OCI-LY7 (cell line): ENCODE measurements around the gene FAM131C. TPM values are rescaled to one million over a fixed set of nuclear protein-coding genes. Genes with fewer than 3 reads are reported as not detected.
"Not testable (repeated sequence)": the region's sequence is repeated elsewhere in the genome, so short reads cannot be mapped to it uniquely, and the experiment has no call there.

Experiments used
- BruUV-seq: library from RNA; stranded (reverse); fragments of 400-500 nt; replicated peaks from 2 replicates; lab custom pipeline; 2021; lab: Mats Ljungman, UMichigan
- CTCF ChIA-PET: fragments of 300-600 bp; sonication (Branson Sonifier 250); formaldehyde crosslinking; loops from one replicate; lab custom pipeline; 2022; ENCODE audit warnings: antibody characterized with exemption; ENCODE audit not compliant: unreplicated experiment; lab: Charles Lee
- POLR2A ChIA-PET: fragments of 300-600 bp; sonication (Branson Sonifier 250); formaldehyde crosslinking; loops from one replicate; lab custom pipeline; 2022; ENCODE audit warnings: antibody characterized with exemption; lab: Charles Lee
- DNase-seq: peaks from one replicate; pipeline ENCODE4 v3.0.0-alpha.2; 2015; ENCODE audit warnings: low spot score
- H2AFZ ChIP-seq: fragments of 200-600 bp; sonication (generic), shearing (Covaris generic); 2 replicates; pipeline ENCODE4 v1.6.1; 2014; ENCODE audit warnings: mild to moderate bottlenecking, antibody characterized with exemption, low read length, moderate library complexity
- H3K27ac ChIP-seq: fragments of 200-600 bp; sonication (generic); 2 replicates; pipeline ENCODE4 v1.5.1; 2014; ENCODE audit warnings: mixed run types, low read depth, mild to moderate bottlenecking, moderate library complexity, low read length, inconsistent platforms; ENCODE audit not compliant: poor library complexity, severe bottlenecking
- H3K36me3 ChIP-seq: fragments of 200-600 bp; sonication (generic); 2 replicates; pipeline ENCODE4 v1.6.1; 2014; ENCODE audit warnings: mild to moderate bottlenecking, antibody characterized with exemption, low read length, moderate library complexity, mixed read lengths; ENCODE audit not compliant: insufficient read depth
- H3K4me1 ChIP-seq: fragments of 200-600 bp; sonication (generic); 2 replicates; pipeline ENCODE4 v1.5.1; 2014; ENCODE audit warnings: mild to moderate bottlenecking, low read length; ENCODE audit not compliant: insufficient read depth, poor library complexity, severe bottlenecking
- H3K4me2 ChIP-seq: fragments of 200-600 bp; sonication (generic); 2 replicates; pipeline ENCODE4 v1.6.1; 2014; ENCODE audit warnings: mild to moderate bottlenecking, low read length
- H3K4me3 ChIP-seq: fragments of 200-600 bp; sonication (generic); 2 replicates; pipeline ENCODE4 v1.5.1; 2014; ENCODE audit warnings: mild to moderate bottlenecking, low read depth, low read length; ENCODE audit not compliant: poor library complexity, severe bottlenecking
- H3K79me2 ChIP-seq: fragments of 200-600 bp; sonication (generic); 2 replicates; pipeline ENCODE4 v1.6.1; 2016; ENCODE audit warnings: low read depth, mild to moderate bottlenecking, low read length, moderate library complexity, mixed read lengths; ENCODE audit not compliant: insufficient read depth
- H3K9me2 ChIP-seq: fragments of 200-600 bp; sonication (generic); 2 replicates; pipeline ENCODE4 v1.6.1; 2016; ENCODE audit warnings: mild to moderate bottlenecking, low read length, mixed read lengths; ENCODE audit not compliant: insufficient read depth
- H3K9me3 ChIP-seq: fragments of 200-600 bp; sonication (generic); 2 replicates; pipeline ENCODE4 v1.6.1; 2014; ENCODE audit warnings: mild to moderate bottlenecking, mixed run types, low read length, mixed read lengths
- H4K20me1 ChIP-seq: fragments of 200-600 bp; sonication (generic); 2 replicates; pipeline ENCODE4 v1.6.1; 2014; ENCODE audit warnings: mild to moderate bottlenecking, antibody characterized with exemption, low read length, moderate library complexity, mixed read lengths; ENCODE audit not compliant: insufficient read depth
- EZH2phosphoT487 ChIP-seq: fragments of 200-600 bp; sonication (generic); IDR thresholded peaks from 2 replicates; pipeline ENCODE4 v1.6.1; 2018; ENCODE audit warnings: low read depth, borderline replicate concordance, mild to moderate bottlenecking, mixed run types, antibody characterized with exemption, low read length, moderate library complexity, mixed read lengths
- intact Hi-C: fragments of 100-400 bp; cut with micrococcal nuclease; formaldehyde crosslinking; loops from one replicate; pipeline ENCODE4 v1.10.0; 2022; ENCODE audit not compliant: unreplicated experiment
- total RNA-seq, 2 experiments: library from RNA; depleted of rRNA in 1 of 2; stranded (reverse); fragments of >200 nt in 1 of 2; shearing (Covaris generic) in 1 of 2; gene quantifications; 2 replicates each; pipeline ENCODE4 v1.2.3, GENCODE V29; 2014 to 2022
- TF ChIP-seq, protein P1 (sequence below): fragments of 200-600 bp; sonication (generic); conservative IDR thresholded peaks from 2 replicates; pipeline ENCODE4 v1.5.1; 2014; ENCODE audit warnings: mild to moderate bottlenecking, antibody characterized with exemption, low read length, moderate library complexity, mixed read lengths

The FAM131C gene
- total RNA-seq, 2 experiments from 2014 or later: not detected

DNA sequence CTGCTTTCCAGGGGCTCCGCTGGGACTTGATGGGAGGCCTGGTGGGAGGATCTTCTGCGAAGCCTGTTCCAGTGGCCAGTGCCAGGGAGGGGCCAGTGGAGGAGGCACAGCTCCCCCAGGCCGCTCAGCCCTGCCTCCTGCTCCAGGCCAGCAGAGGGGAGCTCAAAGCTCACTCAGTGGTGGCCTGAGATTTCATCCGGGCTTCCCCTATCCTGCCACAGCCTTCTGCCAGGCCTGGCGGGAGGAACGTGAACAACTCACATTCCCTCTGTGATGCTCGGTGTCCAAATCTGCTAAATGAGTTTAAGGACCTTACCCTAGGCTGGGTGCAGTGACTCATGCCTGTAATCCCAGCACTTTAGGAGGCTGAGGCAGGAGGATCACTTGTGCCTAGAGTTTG is 26.6 kb downstream of the FAM131C start:
- no peaks in the 10 kb centered on the region for H4K20me1 ChIP-seq
- H3K9me2 ChIP-seq: no peaks in the 10 kb centered on the region
- POLR2A ChIA-PET: interaction anchor here (0.6 kb wide), 1 partner anchor 578 kb away, joined by 5 read pairs; no protein-coding TSS in a partner anchor
- peaks cover 6% of the 10 kb centered on the region for H3K4me1 ChIP-seq
- H3K9me3 ChIP-seq: no peaks in the 10 kb centered on the region
- H3K4me3 ChIP-seq: no peak overlapping the region
- DNase-seq: no peak
- CTCF ChIA-PET: interaction anchor here (0.5 kb wide), 1 partner anchor 8 kb away, joined by 8 read pairs; no protein-coding TSS in a partner anchor
- H3K27ac ChIP-seq: no peak overlapping the region
- no peaks in the 10 kb centered on the region for H3K79me2 ChIP-seq
- intact Hi-C loops: no loop called here
- TF ChIP-seq EZH2phosphoT487: no peak
- TF ChIP-seq, protein P1, sequence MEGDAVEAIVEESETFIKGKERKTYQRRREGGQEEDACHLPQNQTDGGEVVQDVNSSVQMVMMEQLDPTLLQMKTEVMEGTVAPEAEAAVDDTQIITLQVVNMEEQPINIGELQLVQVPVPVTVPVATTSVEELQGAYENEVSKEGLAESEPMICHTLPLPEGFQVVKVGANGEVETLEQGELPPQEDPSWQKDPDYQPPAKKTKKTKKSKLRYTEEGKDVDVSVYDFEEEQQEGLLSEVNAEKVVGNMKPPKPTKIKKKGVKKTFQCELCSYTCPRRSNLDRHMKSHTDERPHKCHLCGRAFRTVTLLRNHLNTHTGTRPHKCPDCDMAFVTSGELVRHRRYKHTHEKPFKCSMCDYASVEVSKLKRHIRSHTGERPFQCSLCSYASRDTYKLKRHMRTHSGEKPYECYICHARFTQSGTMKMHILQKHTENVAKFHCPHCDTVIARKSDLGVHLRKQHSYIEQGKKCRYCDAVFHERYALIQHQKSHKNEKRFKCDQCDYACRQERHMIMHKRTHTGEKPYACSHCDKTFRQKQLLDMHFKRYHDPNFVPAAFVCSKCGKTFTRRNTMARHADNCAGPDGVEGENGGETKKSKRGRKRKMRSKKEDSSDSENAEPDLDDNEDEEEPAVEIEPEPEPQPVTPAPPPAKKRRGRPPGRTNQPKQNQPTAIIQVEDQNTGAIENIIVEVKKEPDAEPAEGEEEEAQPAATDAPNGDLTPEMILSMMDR: no peak
- BruUV-seq: no TSS peak
- no peak overlapping the region for H3K4me2 ChIP-seq
- H3K36me3 ChIP-seq: no peaks in the 10 kb centered on the region
- H2AFZ ChIP-seq: no peak overlapping the region

DNA sequence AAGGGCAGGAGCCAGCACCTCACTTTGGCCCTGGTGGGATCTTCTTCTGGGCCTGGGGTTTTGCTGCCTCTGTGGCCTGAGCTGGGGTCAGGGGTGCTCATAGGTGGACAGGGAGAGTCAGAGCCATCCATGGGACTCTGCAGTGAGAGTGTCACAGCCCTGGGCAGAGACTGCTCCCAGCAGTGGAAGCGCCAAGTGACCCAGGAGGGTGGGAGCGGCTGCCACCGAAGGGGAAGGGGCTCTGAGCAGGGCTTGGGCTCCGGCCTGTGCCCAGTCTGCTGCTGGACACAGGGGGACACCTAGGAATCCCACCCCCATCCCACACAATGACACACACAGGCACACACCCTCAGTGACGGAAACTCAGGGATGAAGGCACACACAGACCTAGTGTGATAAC is 29.5 kb downstream of the FAM131C start:
- H3K79me2 ChIP-seq: no peaks in the 10 kb centered on the region
- no peak overlapping the region for H3K4me3 ChIP-seq
- DNase-seq: no peak
- H4K20me1 ChIP-seq: no peaks in the 10 kb centered on the region
- H3K4me2 ChIP-seq: no peak overlapping the region
- no peak for TF ChIP-seq EZH2phosphoT487
- TF ChIP-seq, protein P1: no peak
- H2AFZ ChIP-seq: no peak overlapping the region
- intact Hi-C loops: loop anchor here (2.0 kb wide), 1 partner anchor 23 kb away; no protein-coding TSS in a partner anchor
- BruUV-seq: no TSS peak
- peaks cover 6% of the 10 kb centered on the region for H3K4me1 ChIP-seq
- ChIA-PET POLR2A (no interaction called here), CTCF (no interaction called here)
- no peaks in the 10 kb centered on the region for H3K36me3 ChIP-seq
- no peaks in the 10 kb centered on the region for H3K9me3 ChIP-seq
- H3K9me2 ChIP-seq: no peaks in the 10 kb centered on the region
- no peak overlapping the region for H3K27ac ChIP-seq

DNA sequence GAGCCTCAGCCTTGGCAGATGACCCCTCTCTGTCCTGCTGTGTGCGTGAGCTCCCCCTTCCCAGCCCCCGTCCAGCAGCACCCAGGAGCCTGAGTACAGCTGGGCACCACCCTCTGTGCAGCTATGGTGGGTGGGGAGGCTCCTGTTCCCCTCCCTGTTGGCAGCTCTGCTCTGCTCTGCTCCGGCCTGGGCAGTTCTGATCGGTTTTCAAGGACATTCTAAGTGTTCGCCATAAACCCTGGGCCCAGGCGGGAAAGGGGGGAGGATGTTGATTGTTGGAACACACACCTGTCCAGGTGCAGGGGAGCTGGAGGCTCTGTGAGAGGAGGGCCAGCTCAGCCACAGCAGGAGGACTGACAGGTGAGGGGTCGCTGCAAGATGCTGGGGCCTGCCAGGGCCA is 29.9 kb downstream of the FAM131C start, which contains the start of gene CLCNKB:
Gene CLCNKB, plus strand, starts transcription at position 262 of the 400 bp plus-strand sequence. CDS start 711 bp downstream, outside the sequence.
- H3K36me3 ChIP-seq: no peaks in the 10 kb centered on the region
- intact Hi-C loops: loop anchor here (2.0 kb wide), 1 partner anchor 23 kb away; no protein-coding TSS in a partner anchor
- peaks cover 1% of the 10 kb centered on the region for H3K4me1 ChIP-seq
- no peak within 1 kb of the TSS for H3K4me3 ChIP-seq
- TF ChIP-seq, protein P1: no peak
- TF ChIP-seq EZH2phosphoT487: no peak
- no peak for DNase-seq
- no peak within 1 kb of the TSS for H2AFZ ChIP-seq
- BruUV-seq: no TSS peak
- H4K20me1 ChIP-seq: no peaks in the 10 kb centered on the region
- no peak within 1 kb of the TSS for H3K4me2 ChIP-seq
- no peaks in the 10 kb centered on the region for H3K79me2 ChIP-seq
- H3K27ac ChIP-seq: no peak within 1 kb of the TSS
- ChIA-PET CTCF (interaction anchor here (0.6 kb wide), 1 partner anchor 27 kb away, joined by 5 read pairs; no protein-coding TSS in a partner anchor), POLR2A (no interaction called here)
- H3K9me3 ChIP-seq: no peaks in the 10 kb centered on the region
- no peaks in the 10 kb centered on the region for H3K9me2 ChIP-seq

DNA sequence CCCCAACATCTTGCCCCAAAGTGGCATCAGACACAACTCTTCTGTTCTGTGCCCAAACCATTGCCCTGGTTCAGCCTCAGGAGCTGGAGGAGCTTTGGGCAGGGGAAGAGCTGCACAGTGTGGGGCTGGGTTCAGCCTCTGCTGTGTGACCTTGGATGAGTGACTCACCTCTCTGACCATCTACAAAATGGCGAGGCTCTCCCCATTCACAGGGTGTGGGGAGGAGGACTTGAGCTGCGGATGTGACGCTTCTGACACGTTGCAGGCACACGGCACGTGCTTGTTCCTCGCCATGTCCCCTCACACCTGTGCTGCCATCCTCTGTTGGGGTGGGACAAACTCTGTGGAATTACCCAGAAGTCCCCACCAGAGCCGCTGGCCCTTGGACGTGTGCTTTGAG is 30.8 kb downstream of the FAM131C start:
- H3K9me3 ChIP-seq, H3K27ac ChIP-seq, BruUV-seq, H3K9me2 ChIP-seq, CTCF ChIA-PET, H3K36me3 ChIP-seq, H3K4me2 ChIP-seq, H3K4me1 ChIP-seq, H2AFZ ChIP-seq, POLR2A ChIA-PET, DNase-seq, H3K79me2 ChIP-seq, H3K4me3 ChIP-seq, H4K20me1 ChIP-seq: not testable (repeated sequence)
- intact Hi-C loops: loop anchor here (2.0 kb wide), 1 partner anchor 22 kb away; no protein-coding TSS in a partner anchor
